GM18909 (cell line): ENCODE measurements around the gene NPAS2.

ENCODE experiments used
- ATAC-seq: cut with Tn5 transposase; IDR thresholded peaks from one replicate; pipeline ENCODE4 v1.9.1; 2021; ENCODE audit warnings: mild to moderate bottlenecking; ENCODE audit not compliant: unreplicated experiment, poor library complexity

Gene NPAS2

DNA sequence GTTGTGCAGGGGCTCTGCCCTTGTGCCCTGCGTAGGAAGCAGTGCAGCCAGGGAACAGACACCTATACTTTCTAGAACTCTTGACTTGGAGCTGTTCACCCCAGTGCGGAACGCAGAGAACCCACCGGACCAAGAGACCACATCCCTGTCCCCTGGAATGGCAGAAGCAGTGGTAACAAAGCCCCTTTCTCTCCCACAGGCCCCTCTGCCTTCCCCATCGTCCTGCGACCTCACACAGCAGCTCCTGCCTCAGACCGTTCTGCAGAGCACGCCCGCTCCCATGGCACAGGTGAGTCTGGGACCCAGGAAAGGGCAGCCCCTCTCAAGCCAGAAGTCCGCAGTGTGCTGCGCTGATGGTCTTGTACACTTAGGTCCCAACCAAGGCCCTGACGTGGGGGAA is 157.6 kb downstream of the NPAS2 start:
- ATAC-seq: no peak

DNA sequence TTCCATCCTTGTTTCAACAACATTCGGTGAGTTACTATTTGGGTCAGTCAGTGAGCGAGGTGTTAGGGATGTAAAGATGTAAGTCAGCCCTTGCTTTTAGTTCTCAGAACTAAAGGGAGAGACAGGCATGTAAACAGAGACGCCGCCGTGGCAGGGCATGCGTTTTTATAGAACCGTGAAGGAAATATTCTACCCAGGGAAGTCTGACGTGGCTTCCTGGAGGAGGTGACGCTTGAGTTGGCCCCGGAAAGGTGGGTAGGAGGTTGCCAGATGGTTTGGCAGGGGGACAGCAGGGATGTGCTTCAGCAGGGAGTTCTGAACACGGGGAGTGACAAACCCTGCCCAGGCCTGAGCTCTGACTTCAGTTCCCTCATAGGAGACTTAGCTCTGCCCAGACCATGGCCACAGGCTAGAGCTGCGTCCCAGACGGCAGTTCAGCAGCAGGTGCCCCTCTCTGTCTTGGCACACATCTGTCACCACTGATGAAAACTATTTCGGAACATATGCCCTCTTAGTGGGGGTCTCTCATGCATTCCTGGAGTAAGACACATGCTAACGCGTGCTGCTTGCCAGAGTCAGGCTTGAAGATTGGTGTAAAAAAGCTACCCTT is 158.7 kb downstream of the NPAS2 start:
- ATAC-seq: no peak

- ATAC-seq: no peak
Measured at GRCh38 chr2:100980046-100980445, 160.1 kb downstream of the NPAS2 start.

DNA sequence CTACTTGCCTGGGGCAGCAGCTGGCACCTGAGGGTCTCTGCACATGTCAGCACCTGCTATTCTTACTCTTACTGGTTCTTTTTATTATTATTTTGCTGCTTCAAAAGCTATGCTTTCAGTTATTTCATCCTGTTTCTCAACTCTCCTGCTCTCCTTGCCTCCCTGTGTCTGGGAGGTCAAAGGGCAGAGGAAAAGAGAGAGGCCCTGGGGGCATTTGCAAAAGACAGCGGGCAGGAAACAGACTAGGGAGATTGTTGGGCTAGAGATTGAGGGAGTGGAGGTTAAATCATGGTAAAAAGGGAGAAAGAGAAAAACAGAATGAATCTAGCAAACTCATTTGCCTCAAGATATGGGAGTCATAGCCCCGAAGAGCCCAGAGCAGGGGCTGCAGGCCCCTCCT is 161.1 kb downstream of the NPAS2 start:
- ATAC-seq: no peak

DNA sequence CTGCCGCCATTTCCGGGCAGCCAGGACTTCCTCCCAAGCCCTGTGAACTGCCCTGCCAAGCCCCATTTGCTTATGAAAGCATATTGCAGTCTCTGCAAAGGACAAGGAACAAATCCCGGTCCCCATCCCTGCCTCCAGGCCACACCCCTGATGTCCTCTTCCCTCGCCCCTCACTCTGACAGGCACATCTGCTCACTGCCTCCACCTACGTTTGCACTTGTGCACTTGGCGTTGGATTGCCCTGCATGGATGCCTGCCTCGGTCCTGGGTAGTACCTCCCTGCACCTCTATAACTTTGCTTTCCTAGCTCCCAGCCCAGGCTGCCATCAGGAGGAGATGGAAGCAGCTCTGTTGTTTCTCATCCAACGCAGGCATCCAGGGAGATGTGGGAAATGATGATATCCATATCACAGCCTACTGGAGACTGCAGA is 162.5 kb downstream of the NPAS2 start:
- ATAC-seq: no peak

DNA sequence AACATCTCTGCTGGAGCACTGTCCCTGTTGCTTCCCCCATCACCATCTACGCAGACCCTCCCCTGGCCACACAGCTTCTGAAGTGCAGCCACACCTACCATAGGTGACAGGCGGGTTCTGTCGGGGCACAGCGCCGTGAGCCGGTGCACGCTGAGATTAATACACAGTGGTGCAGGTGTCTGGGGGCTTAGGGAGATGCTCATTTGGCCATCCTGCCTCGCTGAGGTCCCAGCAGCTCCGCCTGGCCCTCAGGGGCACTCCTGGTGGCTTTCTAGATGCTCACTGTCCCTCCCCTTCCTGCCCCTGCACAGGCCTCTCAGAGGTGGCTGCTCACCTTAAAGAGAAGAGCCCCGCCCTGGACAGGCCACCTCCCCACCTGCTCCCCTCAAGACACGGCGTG is 163.3 kb downstream of the NPAS2 start:
- no peak for ATAC-seq

GRCh38 chr2:100983684-100984310 is 163.9 kb downstream of the NPAS2 start:
- ATAC-seq: no peak

- ATAC-seq: peak; percentile 73
Measured at GRCh38 chr2:100984892-100985307, 165.0 kb downstream of the NPAS2 start.

GRCh38 chr2:100986157-100986556 is 166.2 kb downstream of the NPAS2 start:
- no peak for ATAC-seq

DNA sequence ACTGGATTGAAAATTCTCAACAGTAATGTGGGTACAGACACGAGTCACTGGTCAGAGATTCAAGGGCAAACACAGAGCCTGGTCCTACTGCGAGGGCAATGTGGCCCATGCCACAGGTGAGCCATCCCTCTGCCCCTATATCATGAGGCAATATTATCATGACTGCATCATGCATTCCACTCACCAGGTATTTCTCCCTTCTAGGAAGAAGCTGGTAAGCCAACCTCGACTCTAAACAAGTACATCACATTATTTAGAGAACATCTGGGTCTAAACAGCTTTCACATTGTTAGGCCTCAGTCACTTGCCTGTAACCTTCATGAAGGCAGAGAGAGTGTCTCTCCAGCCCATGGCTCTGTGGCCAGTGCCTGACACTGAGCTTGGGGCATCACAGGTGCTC is 167.6 kb downstream of the NPAS2 start:
- ATAC-seq: no peak

DNA sequence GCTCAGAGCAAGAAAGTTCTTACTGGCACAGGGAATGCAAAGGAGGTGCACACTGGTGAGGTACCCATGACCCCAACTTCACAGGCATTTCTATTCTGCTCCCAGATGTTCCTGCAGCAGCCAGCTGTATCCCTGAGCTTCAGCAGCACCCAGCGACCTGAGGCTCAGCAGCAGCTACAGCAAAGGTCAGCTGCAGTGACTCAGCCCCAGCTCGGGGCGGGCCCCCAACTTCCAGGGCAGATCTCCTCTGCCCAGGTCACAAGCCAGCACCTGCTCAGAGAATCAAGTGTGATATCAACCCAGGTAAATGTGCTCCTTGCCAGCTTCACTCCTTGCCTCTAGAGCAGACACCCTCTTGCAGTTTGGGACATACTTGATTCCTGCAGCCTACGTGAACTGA is 168.0 kb downstream of the NPAS2 start:
- no peak for ATAC-seq

DNA sequence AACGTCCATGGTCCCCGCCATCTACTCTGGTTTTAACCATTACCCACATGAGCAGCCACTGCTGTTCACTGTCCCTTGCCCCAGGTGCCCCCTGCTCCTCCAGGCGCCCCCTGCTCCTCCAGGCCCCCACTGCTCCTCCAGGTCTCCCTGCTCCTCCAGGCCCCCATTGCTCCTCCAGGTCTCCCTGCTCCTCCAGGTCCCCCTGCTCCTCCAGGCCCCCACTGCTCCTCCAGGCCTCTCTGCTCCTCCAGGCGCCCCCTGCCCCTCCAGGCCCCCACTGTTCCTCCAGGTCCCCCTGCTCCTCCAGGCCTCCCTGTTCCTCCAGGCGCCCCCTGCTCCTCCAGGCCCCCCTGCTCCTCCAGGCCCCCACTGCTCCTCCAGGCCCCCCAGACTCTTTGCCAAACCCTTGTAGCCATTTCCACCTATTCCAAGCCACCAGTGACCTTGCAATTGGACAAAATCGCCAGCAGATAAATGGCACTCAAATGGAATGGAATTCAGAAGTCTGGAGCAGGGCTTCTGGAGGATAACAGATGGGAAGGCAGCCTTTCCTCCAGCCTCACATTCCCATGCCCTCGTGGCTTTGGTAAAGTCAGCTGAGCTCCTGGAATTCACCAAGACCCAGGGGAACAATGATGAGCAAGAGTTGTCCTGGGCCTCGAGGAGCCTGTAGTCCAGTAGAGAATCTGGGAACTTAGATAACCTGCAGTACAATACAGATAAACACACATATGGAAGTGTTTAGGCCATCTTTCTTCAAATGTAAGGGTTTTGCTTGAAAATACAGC is 168.9 kb downstream of the NPAS2 start:
- no peak for ATAC-seq

DNA sequence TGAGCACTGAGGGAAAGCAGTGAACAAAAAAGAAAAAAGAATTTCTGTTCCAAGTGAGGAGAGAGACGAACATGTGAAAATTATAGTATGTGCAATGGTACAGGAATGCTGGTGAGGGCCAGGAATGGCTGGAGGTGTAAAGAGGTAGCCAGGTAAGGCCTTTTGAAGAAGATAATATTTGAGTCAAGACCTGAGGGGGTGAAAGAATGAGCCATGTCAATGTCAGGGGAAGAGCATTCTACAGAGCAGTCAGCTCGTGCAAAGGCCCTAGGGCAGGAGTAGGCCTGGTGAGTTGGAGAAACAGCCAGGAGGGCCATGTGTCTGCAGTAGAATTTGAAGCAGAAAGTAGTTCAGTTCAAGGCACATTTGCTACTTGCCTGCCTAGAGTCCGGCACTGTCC is 169.7 kb downstream of the NPAS2 start:
- ATAC-seq: no peak

GRCh38 chr2:100990166-100990565 is 170.2 kb downstream of the NPAS2 start:
- ATAC-seq: no peak

- ATAC-seq: no peak
Measured at GRCh38 chr2:100990650-100991403, 170.9 kb downstream of the NPAS2 start.

GRCh38 chr2:100991404-100991773 is 171.4 kb downstream of the NPAS2 start:
- no peak for ATAC-seq

GRCh38 chr2:100992262-100992661 is 172.3 kb downstream of the NPAS2 start:
- no peak for ATAC-seq

GRCh38 chr2:100993294-100993693 is 173.4 kb downstream of the NPAS2 start:
- ATAC-seq: no peak

DNA sequence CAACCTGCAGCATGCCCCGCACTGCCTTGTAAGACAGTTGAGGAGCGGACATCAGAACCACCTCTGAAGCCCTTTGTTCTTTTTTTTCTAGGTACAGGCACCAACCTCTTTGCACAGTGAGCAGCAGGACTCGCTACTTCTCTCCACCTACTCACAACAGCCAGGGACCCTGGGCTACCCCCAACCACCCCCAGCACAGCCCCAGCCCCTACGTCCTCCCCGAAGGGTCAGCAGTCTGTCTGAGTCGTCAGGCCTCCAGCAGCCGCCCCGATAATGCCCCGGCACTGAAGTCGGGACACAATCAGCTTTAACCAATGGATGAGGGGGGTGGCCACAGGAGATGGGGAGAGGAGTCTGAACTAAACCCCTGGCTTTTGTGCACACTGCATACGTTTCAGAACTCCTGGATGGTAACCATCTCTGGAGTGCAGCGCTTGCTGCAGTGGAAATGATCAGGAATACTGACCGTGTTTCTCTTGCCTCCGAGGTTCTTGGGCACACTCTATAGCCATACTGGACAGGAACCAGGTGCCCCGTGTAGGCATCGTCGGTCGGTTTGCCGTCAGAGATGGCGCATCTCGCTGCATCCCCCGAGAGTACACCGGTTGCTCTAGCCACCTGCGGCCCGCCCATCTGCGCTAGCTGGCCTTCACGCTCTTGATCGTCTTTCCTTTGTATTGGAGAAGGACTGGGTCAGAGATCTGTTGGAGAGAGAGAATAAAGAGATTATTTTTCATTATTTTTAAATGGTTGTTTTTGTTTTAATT is 175.6 kb downstream of the NPAS2 start:
- no peak for ATAC-seq

- no peak for ATAC-seq
Measured at GRCh38 chr2:100997509-100998234, 177.7 kb downstream of the NPAS2 start.
